Keratinocyte (primary cell): ENCODE data around the gene ARMC2.

Experiments used
- CTCF ChIP-seq, 3 experiments: IDR thresholded peaks in 1 of 3; conservative IDR thresholded peaks in 1 of 3; optimal IDR thresholded peaks in 1 of 3; 2 replicates in 2 of 3; 3 replicates in 1 of 3; pipeline versions ENCODE3 to v1.5.1; 2011; ENCODE audit warnings: low read length in 3 of 3, mild to moderate bottlenecking in 3 of 3, moderate library complexity in 2 of 3, control low read depth in 1 of 3, inconsistent platforms in 1 of 3; ENCODE audit not compliant: insufficient read depth in 2 of 3; ENCODE audit errors: extremely low read depth in 1 of 3
- EZH2 ChIP-seq: IDR thresholded peaks from one replicate; pipeline ENCODE4 v1.6.1; 2012; ENCODE audit warnings: inconsistent platforms, mild to moderate bottlenecking, low read length, moderate library complexity

DNA sequence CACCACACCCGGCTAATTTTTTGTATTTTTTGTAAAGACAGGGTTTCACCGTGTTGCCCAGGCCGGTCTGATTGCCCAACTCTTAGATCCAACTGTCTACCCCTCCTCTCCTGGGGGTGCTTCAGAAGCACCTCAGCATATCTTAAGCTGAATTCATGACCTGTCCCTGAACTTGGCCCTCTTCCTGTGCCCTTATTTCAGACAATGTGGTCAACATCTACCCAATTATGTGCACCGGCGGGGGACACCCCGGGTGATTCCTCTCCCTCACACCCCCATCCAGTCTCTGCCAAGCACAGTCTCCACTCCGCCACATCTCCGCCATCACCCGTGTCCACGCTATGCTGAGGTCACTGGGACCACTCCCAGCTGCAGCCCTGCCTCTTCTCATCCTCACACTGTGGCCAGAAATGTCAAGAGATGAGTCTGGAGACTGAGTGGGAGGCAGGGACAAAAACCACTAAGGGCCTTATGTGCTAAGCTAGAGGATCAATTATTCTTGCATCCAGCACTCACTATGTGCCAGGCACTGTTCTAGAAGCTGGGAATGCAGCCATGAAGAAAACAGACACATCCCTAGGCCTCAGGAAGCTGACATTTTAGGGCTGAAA, 111.9 kb downstream of the ARMC2 start:
- no peak for TF ChIP-seq CTCF (optimal IDR thresholded peaks at IDR 0.05 in 1 of 3, IDR thresholded peaks at IDR 0.05 in 1 of 3, conservative IDR thresholded peaks at IDR 0.05 in 1 of 3; ENCODE audit: extremely low read depth in 1 of 3, insufficient read depth in 2 of 3, low read length in 3 of 3)
- TF ChIP-seq EZH2 = no peak
